HG02884 (cell line): ENCODE results near the gene CAPN15.
"Not testable (repeated sequence)": the region's sequence is repeated elsewhere in the genome, so short reads cannot be mapped to it uniquely, and the experiment has no call there.

Experiments
- ATAC-seq: cut with Tn5 transposase; IDR thresholded peaks from one replicate; pipeline ENCODE4 v1.9.1; 2021; ENCODE audit warnings: mild to moderate bottlenecking, moderate library complexity; ENCODE audit not compliant: unreplicated experiment

CAPN15 gene

DNA sequence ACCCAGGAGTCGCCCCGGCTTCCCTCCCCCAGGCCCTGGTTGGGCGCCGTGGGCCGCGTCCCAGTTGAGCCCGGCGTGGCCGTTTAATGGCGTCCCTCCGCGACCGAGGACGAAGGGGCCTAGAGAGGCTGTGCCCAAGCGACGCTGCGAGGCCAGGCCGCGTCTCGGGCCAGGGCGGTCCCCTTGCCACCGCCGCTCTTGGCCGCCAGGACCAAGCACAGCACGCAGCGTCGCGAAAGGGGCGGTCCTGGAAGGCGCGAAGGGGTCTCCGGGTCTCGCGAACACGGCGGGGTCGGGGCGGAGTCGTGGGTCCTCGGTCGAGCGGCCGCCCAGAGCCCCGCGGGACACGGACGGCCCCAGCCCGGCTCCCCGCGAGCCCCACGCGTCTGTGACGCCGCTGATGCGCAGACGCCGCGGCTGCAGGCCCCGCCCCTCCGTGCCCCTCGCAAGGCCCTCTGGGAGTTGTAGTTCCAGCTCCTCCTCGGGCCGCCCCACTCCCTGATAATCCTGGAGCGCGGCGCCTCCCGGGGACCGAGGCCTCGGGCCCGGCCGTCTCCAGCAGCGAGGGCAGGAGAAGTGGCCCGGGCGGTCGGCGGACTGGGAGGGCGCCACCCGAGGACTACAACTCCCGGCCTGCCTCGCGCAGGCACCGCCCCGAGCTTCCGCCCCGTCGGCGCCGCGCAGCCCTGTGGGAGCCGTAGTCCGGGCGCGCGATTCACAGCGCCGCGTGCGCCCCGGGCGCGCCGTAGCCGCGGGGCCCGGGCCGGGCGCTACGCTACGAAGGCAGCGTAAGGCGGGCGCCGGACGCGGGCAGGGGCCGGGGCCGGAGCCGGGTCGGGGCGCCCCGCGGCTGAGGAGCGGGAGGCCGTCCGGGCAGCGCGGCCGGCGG, at the start of gene CAPN15:
TSS of gene CAPN15 (plus strand) at position 698 of the 889 bp plus-strand sequence. CDS start 19,127 bp downstream, outside the sequence.
- ATAC-seq: peak; percentile 63

GRCh38 chr16:478287-478686, 49.2 kb upstream of the CAPN15 start:
- not testable (repeated sequence) for ATAC-seq

DNA sequence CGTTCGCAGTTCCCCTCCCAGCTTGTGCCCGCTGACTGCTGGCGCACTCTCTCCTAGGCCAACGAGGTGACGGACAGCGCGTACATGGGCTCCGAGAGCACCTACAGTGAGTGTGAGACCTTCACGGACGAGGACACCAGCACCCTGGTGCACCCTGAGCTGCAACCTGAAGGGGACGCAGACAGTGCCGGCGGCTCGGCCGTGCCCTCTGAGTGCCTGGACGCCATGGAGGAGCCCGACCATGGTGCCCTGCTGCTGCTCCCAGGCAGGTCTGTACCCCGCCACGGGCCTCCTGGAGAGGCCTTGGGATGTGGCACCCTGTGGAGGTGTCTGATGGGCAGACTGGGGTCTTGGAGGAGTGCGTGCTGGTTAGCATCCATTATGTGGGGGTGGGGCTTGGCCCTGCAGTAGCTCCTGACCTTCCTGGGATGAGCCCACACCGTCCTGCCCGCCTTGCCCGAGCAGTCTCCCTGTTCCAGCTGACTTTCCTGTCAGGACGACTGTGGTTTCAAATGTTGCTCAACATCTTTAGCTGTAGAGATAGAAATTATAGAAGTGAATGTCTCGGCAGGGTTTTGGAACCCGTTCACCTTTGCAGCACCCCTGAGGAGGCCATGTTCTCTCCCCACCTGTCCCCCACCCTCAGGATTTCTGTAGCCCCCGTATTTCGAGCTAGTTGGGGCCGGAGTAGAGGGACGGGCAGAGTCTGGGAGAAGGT, 44.9 kb upstream of the CAPN15 start:
- no peak for ATAC-seq

GRCh38 chr16:483341-484075, 44.0 kb upstream of the CAPN15 start:
- no peak for ATAC-seq

GRCh38 chr16:489606-490005, 37.9 kb upstream of the CAPN15 start:
- no peak for ATAC-seq

GRCh38 chr16:490768-491167, 36.7 kb upstream of the CAPN15 start:
- no peak for ATAC-seq

GRCh38 chr16:491220-491919, 36.1 kb upstream of the CAPN15 start:
- no peak for ATAC-seq

DNA sequence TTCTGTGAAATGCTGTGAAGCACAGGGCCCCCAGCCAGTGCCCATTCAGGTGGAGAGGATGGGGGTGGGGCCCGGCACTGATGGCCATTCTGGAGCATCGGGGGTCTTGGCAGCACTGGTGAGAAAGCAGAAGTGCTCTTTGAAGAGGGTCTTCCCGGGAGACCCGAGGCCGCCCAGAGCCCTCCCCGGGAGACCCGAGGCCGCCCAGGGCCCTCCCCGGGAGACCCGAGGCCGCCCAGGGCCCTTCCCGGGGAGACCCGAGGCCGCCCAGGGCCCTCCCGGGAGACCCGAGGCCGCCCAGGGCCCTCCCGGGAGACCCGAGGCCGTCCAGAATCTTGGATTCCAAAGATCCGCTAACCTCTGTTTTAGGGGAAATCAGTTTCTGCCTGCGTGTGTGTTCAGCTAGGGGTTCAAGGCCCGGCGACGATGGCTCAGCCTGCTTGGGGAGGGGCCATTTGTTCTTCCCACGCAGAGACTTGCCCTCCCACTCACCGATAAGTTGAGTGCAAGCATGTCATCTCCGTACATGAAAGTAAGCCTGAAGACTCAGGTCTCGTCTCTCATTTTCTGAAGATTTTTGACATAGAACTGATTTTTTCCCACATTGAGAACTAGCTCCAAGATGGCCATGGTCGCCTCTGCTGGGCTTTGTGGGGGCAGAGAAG, 35.2 kb upstream of the CAPN15 start:
- ATAC-seq: no peak

DNA sequence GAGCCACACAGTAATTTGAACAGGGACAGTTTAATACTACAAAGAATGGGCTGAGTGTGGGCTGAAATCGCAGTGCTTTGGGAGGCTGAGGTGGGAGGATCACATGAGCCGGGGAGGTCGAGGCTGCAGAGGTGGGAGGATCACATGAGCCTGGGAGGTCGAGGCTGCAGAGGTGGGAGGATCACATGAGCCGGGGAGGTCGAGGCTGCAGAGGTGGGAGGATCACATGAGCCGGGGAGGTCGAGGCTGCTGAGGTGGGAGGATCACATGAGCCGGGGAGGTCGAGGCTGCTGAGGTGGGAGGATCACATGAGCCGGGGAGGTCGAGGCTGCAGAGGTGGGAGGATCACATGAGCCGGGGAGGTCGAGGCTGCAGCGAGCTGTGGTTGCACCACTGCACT, 32.8 kb upstream of the CAPN15 start:
- not testable (repeated sequence) for ATAC-seq

GRCh38 chr16:495127-495748, 32.3 kb upstream of the CAPN15 start:
- no peak for ATAC-seq

DNA sequence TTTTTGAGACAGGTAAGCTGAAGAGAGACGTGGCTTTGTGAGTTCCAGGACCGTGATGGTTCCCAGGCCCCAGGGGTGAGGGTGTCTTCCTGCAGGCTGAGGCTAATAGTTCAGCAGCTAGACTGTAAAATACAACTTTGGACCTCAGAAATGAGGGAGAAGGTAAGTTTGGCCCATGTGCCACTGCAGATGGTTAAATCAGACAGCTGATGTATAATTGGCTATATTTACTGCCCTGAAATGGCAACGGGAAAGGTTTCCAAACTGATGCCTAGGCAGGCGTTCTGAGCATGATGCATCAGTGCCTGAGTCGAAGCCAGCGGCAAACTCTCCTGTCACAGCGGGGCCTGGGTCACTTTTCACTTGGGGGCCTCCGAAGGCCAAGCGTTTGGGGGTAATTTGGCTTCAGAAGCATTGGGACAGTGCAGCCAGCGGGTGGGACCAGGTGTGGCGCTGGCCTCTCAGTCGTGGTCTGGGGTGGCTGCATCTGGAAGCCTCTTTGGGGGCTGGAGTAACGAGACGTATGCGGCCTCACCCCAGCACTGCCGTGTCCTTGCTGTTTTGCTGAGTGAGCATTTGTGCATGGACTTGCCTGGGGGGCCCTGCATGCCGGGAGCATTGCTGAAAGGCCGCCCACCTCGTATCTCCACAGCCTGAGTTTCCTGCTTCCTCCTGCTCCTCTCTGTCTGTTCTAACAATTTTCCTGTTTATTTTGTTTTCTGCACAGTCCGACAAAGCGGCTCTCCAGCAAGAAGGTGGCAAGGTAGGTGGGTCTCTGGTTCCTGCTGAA, 31.2 kb upstream of the CAPN15 start:
- ATAC-seq: no peak

GRCh38 chr16:497258-497657, 30.3 kb upstream of the CAPN15 start:
- no peak for ATAC-seq

GRCh38 chr16:499924-500323, 27.6 kb upstream of the CAPN15 start:
- ATAC-seq: no peak

GRCh38 chr16:500709-501108, 26.8 kb upstream of the CAPN15 start:
- ATAC-seq: no peak

GRCh38 chr16:502179-502943, 25.2 kb upstream of the CAPN15 start:
- no peak for ATAC-seq

DNA sequence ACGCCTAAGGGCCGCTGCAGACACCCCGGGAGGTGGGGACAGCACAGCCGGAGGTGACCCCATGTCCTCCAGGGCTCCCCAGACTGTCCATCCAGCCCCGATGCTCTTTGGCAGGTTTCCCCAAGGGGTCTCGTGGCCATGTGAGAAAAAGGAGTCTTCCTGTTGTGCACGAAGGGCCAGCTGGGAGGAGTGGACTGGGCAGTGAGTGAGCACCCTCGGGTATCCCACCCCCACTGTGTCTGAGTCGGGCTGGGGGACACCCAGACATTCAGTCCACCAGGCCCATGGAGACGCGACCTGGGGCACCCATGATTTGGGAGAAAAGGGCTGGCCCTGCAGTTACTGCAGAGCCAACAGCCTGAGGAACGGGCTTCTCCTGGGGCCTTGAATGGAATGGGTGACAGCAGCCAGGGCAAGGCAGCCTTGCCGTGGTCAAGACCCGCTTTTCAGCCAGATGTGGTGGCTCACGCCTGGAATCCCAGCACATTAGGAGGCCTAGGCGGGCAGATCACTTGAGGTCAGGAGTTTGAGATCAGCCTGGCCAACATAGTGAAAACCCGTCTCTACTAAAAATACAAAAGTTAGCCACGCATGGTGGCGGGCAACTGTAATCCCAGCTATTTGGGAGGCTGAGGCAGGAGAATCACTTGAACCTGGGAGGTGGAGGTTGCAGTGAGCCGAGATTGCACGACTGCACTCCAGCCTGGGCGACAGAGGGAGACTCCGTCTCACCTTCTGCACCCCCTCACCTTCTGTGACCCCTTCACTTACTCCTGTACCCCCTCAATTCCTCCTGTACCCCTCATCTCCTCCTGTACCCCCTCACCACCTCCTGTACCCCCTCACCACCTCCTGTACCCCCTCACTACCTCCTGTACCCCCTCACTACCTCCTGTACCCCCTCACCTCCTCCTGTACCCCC, 24.1 kb upstream of the CAPN15 start:
- ATAC-seq: no peak
